ENCODE measurements around the gene OR2Z1. TPM values are rescaled to one million over a fixed set of nuclear protein-coding genes. Genes with fewer than 3 reads are reported as not detected.

Gene OR2Z1
- polyA plus RNA-seq, 1 experiment, result not detected

DNA sequence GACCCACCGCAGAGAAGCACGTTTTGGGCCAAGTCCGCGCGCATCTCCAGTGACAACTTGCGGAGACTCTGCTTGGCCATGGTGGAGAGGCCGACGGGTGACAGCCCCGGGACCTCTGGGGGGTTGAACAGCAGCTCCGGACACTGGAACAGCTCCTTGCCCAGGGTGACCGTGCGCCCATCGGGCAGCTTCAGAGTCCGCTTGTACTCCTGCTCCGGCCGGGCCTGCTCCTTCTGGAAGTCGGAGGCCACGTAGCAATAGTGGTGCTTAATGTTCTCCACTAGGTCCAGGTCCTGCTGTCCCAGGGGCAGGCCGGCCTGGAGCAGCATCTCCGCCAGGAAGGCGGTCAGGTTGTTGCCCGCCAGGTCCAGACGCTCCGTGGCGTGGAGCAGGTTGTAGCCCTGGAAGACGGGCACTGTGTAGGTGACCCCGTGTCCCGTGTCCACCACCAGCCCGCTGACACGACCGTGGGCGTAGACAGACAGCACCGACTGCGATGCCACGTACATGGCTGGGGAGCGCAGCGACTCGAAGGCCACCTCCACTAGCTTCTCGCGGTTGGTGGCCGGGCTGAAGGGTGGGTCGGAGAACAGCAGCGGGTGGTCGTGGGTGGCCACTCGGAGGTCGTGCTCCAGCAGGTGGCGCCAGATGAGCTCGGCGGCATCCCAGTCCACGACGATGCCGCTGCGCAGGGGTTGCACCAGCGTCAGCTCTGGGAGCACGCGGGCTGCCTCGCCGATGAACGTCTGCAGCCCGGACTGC is 23.6 kb upstream of the OR2Z1 start:
- no peak overlapping the region for H3K27ac ChIP-seq (ENCODE audit: low read depth, low read length)
- no peak for DNase-seq (ENCODE audit: low read depth, low spot score)
- ChIA-PET POLR2A (no interaction called here), CTCF (no interaction called here)
- no peaks in the 10 kb centered on the region for H3K27me3 ChIP-seq (ENCODE audit: control insufficient read depth, insufficient read depth, low read length)
- TF ChIP-seq, protein P1, sequence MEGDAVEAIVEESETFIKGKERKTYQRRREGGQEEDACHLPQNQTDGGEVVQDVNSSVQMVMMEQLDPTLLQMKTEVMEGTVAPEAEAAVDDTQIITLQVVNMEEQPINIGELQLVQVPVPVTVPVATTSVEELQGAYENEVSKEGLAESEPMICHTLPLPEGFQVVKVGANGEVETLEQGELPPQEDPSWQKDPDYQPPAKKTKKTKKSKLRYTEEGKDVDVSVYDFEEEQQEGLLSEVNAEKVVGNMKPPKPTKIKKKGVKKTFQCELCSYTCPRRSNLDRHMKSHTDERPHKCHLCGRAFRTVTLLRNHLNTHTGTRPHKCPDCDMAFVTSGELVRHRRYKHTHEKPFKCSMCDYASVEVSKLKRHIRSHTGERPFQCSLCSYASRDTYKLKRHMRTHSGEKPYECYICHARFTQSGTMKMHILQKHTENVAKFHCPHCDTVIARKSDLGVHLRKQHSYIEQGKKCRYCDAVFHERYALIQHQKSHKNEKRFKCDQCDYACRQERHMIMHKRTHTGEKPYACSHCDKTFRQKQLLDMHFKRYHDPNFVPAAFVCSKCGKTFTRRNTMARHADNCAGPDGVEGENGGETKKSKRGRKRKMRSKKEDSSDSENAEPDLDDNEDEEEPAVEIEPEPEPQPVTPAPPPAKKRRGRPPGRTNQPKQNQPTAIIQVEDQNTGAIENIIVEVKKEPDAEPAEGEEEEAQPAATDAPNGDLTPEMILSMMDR (IDR thresholded peaks at IDR 0.05; ENCODE audit: low read depth, low read length), result no peak
- peaks cover 62% of the 10 kb centered on the region for H3K9me3 ChIP-seq (ENCODE audit: control insufficient read depth, insufficient read depth, low read length)
- no peak overlapping the region for H3K4me3 ChIP-seq (ENCODE audit: low read depth, low read length)

DNA sequence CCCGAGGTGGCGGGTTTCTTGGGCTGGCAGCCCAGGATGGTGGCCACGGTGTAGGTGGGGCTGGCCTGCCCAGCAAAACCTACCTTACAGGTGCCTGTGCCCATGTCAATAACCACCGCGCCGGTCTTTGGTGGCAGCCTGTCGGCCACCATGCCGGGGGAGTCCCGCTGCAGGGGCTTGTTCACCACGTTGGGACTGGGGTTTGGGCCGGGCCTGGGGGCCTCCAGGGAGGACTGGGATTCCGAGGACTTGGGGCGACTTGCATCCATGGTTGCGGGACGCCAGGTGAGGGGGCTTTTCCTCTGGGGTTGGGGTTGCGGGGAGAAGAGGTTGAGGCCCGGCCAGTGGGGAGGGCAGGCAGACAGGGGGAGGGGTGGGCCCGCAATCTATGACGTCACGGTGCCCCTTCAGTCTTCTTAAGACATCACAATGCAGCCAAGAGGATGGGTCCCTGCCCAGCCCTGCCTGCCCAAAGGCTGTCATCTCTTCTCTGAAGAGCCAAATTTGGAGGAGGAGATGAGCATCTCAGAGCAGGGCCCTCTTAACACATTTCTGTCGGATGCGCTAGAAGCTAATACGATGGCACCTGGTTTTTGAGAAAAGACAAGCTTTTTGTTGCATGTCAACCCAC is 22.9 kb upstream of the OR2Z1 start, which contains the start of gene ACTL9:
TSS of gene ACTL9 (minus strand) at position 363 of the 631 bp plus-strand sequence. CDS start at position 269, 94 bp downstream.
- peaks cover 56% of the 10 kb centered on the region for H3K9me3 ChIP-seq (ENCODE audit: control insufficient read depth, insufficient read depth, low read length)
- no peaks in the 10 kb centered on the region for H3K27me3 ChIP-seq (ENCODE audit: control insufficient read depth, insufficient read depth, low read length)
- H3K4me3 ChIP-seq (ENCODE audit: low read depth, low read length), result no peak within 1 kb of the TSS
- DNase-seq (ENCODE audit: low read depth, low spot score), result no peak
- ChIA-PET CTCF (no interaction called here), POLR2A (no interaction called here)
- no peak within 1 kb of the TSS for H3K27ac ChIP-seq (ENCODE audit: low read depth, low read length)
- TF ChIP-seq, protein P1 (IDR thresholded peaks at IDR 0.05; ENCODE audit: low read depth, low read length), result no peak

DNA sequence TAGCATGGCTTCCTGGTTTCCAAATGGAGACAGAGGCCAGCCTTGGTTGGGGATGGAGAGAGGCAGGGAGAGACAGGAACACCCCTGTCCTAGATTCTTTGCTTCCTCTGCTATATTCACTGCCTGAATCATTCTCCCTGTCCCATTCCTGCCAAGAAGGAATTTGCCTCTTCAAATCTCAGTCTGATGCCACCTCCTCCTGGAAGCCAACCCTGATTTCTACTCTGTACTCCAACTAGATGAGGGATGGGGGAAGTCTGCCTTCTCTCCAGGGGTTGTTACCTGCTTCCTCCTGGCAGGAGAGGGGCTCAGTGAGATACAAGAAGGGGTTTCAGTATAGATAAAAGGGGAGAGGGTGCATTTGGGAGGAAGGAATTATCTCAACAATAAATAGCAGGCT is 21.5 kb upstream of the OR2Z1 start:
- ChIA-PET POLR2A (no interaction called here), CTCF (no interaction called here)
- Histone ChIP-seq H3K9me3 (ENCODE audit: control insufficient read depth, insufficient read depth, low read length) (peaks cover 48% of the 10 kb centered on the region), H3K27me3 (ENCODE audit: control insufficient read depth, insufficient read depth, low read length) (no peaks in the 10 kb centered on the region), H3K27ac (ENCODE audit: low read depth, low read length) (no peak overlapping the region), H3K4me3 (ENCODE audit: low read depth, low read length) (no peak overlapping the region)
- no peak for DNase-seq (ENCODE audit: low read depth, low spot score)
- TF ChIP-seq, protein P1 (IDR thresholded peaks at IDR 0.05; ENCODE audit: low read depth, low read length), result no peak

- H3K27me3 ChIP-seq (ENCODE audit: control insufficient read depth, insufficient read depth, low read length), result no peaks in the 10 kb centered on the region
- no peak overlapping the region for H3K4me3 ChIP-seq (ENCODE audit: low read depth, low read length)
- ChIA-PET POLR2A (no interaction called here), CTCF (no interaction called here)
- no peak overlapping the region for H3K27ac ChIP-seq (ENCODE audit: low read depth, low read length)
- TF ChIP-seq, protein P1 (IDR thresholded peaks at IDR 0.05; ENCODE audit: low read depth, low read length), result no peak
- H3K9me3 ChIP-seq (ENCODE audit: control insufficient read depth, insufficient read depth, low read length), result peaks cover 38% of the 10 kb centered on the region
- no peak for DNase-seq (ENCODE audit: low read depth, low spot score)
These were observed 20.5 kb upstream of the OR2Z1 start for GRCh38 chr19:8700956-8701355.

- H3K27ac ChIP-seq (ENCODE audit: low read depth, low read length), result no peak overlapping the region
- H3K9me3 ChIP-seq (ENCODE audit: control insufficient read depth, insufficient read depth, low read length), result peaks cover 26% of the 10 kb centered on the region
- ChIA-PET CTCF (no interaction called here), POLR2A (no interaction called here)
- TF ChIP-seq, protein P1 (IDR thresholded peaks at IDR 0.05; ENCODE audit: low read depth, low read length), result no peak
- no peak overlapping the region for H3K4me3 ChIP-seq (ENCODE audit: low read depth, low read length)
- no peaks in the 10 kb centered on the region for H3K27me3 ChIP-seq (ENCODE audit: control insufficient read depth, insufficient read depth, low read length)
- no peak for DNase-seq (ENCODE audit: low read depth, low spot score)
These were observed 19.1 kb upstream of the OR2Z1 start for GRCh38 chr19:8702350-8702749.
